ENCODE data around the gene PSME2. TPM values are rescaled to one million over a fixed set of nuclear protein-coding genes. Genes with fewer than 3 reads are reported as not detected.

PSME2 gene
- total and polyA plus RNA-seq, 9 of the 15 experiments (the other 6 are each of a cell fraction or from before 2014, with no cell fraction given) = 111 to 579 (median 159) TPM

- TF ChIP-seq EWSR1 (IDR thresholded peaks at IDR 0.05; ENCODE audit: borderline replicate concordance, low read depth, partially characterized antibody) = no peak
- TF ChIP-seq, protein P1, sequence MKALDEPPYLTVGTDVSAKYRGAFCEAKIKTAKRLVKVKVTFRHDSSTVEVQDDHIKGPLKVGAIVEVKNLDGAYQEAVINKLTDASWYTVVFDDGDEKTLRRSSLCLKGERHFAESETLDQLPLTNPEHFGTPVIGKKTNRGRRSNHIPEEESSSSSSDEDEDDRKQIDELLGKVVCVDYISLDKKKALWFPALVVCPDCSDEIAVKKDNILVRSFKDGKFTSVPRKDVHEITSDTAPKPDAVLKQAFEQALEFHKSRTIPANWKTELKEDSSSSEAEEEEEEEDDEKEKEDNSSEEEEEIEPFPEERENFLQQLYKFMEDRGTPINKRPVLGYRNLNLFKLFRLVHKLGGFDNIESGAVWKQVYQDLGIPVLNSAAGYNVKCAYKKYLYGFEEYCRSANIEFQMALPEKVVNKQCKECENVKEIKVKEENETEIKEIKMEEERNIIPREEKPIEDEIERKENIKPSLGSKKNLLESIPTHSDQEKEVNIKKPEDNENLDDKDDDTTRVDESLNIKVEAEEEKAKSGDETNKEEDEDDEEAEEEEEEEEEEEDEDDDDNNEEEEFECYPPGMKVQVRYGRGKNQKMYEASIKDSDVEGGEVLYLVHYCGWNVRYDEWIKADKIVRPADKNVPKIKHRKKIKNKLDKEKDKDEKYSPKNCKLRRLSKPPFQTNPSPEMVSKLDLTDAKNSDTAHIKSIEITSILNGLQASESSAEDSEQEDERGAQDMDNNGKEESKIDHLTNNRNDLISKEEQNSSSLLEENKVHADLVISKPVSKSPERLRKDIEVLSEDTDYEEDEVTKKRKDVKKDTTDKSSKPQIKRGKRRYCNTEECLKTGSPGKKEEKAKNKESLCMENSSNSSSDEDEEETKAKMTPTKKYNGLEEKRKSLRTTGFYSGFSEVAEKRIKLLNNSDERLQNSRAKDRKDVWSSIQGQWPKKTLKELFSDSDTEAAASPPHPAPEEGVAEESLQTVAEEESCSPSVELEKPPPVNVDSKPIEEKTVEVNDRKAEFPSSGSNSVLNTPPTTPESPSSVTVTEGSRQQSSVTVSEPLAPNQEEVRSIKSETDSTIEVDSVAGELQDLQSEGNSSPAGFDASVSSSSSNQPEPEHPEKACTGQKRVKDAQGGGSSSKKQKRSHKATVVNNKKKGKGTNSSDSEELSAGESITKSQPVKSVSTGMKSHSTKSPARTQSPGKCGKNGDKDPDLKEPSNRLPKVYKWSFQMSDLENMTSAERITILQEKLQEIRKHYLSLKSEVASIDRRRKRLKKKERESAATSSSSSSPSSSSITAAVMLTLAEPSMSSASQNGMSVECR (CRISPR knock-in tag; IDR thresholded peaks at IDR 0.05) = peak; percentile 31
- peak; percentile 60 for TF ChIP-seq MYC (IDR thresholded peaks at IDR 0.05; ENCODE audit: low read depth, low read length)
- TF ChIP-seq MYC (CRISPR knock-in tag; IDR thresholded peaks at IDR 0.05; ENCODE audit: borderline replicate concordance, low read depth) = no peak
- no peak for TF ChIP-seq MTF1 (CRISPR knock-in tag; IDR thresholded peaks at IDR 0.05; ENCODE audit: borderline replicate concordance)
- TF ChIP-seq MLLT1 (IDR thresholded peaks at IDR 0.05) = 0 out of 4 replicates have a peak, but pooled peaks of 1 of the 2 experiments have one; percentile 30
- TF ChIP-seq SP1 (CRISPR knock-in tag; IDR thresholded peaks at IDR 0.05) = peak; percentile 41; the same call in 1 of the 2 replicates
- TF ChIP-seq BACH1 (tag; IDR thresholded peaks at IDR 0.05) = no peak
- TF ChIP-seq DNMT1 (IDR thresholded peaks at IDR 0.05) = no peak
- TF ChIP-seq MXI1 (IDR thresholded peaks at IDR 0.05; ENCODE audit: low read depth, low read length) = peak; percentile 43; the same call in 1 of the 2 replicates
- 0 out of 2 replicates have a peak, but pooled peaks have one; percentile 10 for TF ChIP-seq HES1 (IDR thresholded peaks at IDR 0.05; ENCODE audit: low read depth)
- TF ChIP-seq, protein P2, sequence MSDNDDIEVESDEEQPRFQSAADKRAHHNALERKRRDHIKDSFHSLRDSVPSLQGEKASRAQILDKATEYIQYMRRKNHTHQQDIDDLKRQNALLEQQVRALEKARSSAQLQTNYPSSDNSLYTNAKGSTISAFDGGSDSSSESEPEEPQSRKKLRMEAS (CRISPR knock-in tag; IDR thresholded peaks at IDR 0.05) = peak; percentile 35; the same call in 1 of the 2 replicates
- 0 out of 2 replicates have a peak, but pooled peaks have one; percentile 7 for TF ChIP-seq CXXC5 (CRISPR knock-in tag; IDR thresholded peaks at IDR 0.05)
- peak in 1 of 3 experiments; percentile 46 for TF ChIP-seq YY1 (IDR thresholded peaks at IDR 0.05; ENCODE audit: borderline replicate concordance in 1 of 3, control insufficient read depth in 1 of 3, extremely low read depth in 1 of 3, insufficient read depth in 3 of 3, insufficient read length in 1 of 3, insufficient replicate concordance in 2 of 3, low read depth in 1 of 3, low read length in 2 of 3)
- peak; percentile 40; the same call in 1 of the 2 replicates for TF ChIP-seq PHF8 (IDR thresholded peaks at IDR 0.05; ENCODE audit: borderline replicate concordance, low read length)
- peak; percentile 25; the same call in 1 of the 2 replicates for TF ChIP-seq EGR1 (conservative IDR thresholded peaks at IDR 0.05)
- TF ChIP-seq ATF7 (IDR thresholded peaks at IDR 0.05) = 0 out of 2 replicates have a peak, but pooled peaks have one; percentile 9
- TF ChIP-seq ATF4 (CRISPR knock-in tag; IDR thresholded peaks at IDR 0.05) = no peak
These were observed at the start of gene PSME2 (continued) for GRCh38 chr14:24146453-24146977.

All from K562 (cell line).